HepG2 (cell line): ENCODE data around the gene LSR. TPM values are rescaled to one million over a fixed set of nuclear protein-coding genes. Genes with fewer than 3 reads are reported as not detected.

Source experiments
- ATAC-seq: fragments of 200-7000 bp; cut with Tn5 transposase; 3 replicates; pipeline ENCODE4 v1.9.1; 2020; ENCODE audit warnings: mild to moderate bottlenecking, moderate library complexity
- BruUV-seq: library from RNA; stranded (reverse); fragments of 400-500 nt; replicated peaks from 2 replicates; lab custom pipeline; 2021; lab: Mats Ljungman, UMichigan
- CTCF ChIA-PET: fragments of 300-600 bp; formaldehyde crosslinking; extraction: SDS; loops from one replicate; lab custom pipeline; 2021; ENCODE audit warnings: low total read pairs, inconsistent platforms, low intra/inter-chr PET ratio; lab: Yijun Ruan, JAX
- POLR2A ChIA-PET: fragments of 350-600 bp; sonication (Branson Sonifier 250); formaldehyde crosslinking; loops from one replicate; lab custom pipeline; 2020; ENCODE audit warnings: antibody characterized with exemption, inconsistent platforms; lab: Yijun Ruan, JAX
- DNase-seq: peaks from one replicate; pipeline ENCODE4 v3.0.0-alpha.2; 2015; ENCODE audit warnings: low spot score
- FAIRE-seq: peaks from 3 replicates; lab custom pipeline; 2011; peaks lifted over from hg19 to GRCh38; lab: Jason Lieb, UNC
- H2AFZ ChIP-seq: one replicate; pipeline ENCODE4 v1.6.1; 2011; ENCODE audit warnings: low read length, inconsistent platforms
- H3K27ac ChIP-seq: fragments of 300-600 bp; 3 replicates; pipeline ENCODE4 v1.8.0; 2011; ENCODE audit warnings: mixed run types, mild to moderate bottlenecking, mixed read lengths, low read length, inconsistent platforms; ENCODE audit not compliant: insufficient read depth; ENCODE audit errors: extremely low read length
- H3K27me3 ChIP-seq, 2 experiments: fragments of 200-600 bp in 1 of 2; 2 replicates in 1 of 2; 3 replicates in 1 of 2; pipeline versions ENCODE4 v1.6.0 to v1.8.0; 2011; ENCODE audit warnings: low read length in 2 of 2, mild to moderate bottlenecking in 2 of 2, moderate library complexity in 2 of 2, inconsistent platforms in 1 of 2; ENCODE audit not compliant: insufficient read depth in 2 of 2, control insufficient read depth in 1 of 2
- H3K36me3 ChIP-seq, 2 experiments: fragments of 200-600 bp in 1 of 2; replicated peaks in 1 of 2; 2 replicates in 1 of 2; 3 replicates in 1 of 2; pipeline versions ENCODE4 v1.5.1 to v1.8.0; 2011; ENCODE audit warnings: low read length in 2 of 2, inconsistent platforms in 1 of 2; ENCODE audit not compliant: insufficient read depth in 2 of 2, control insufficient read depth in 1 of 2
- H3K4me1 ChIP-seq: 2 replicates; pipeline ENCODE4 v1.5.1; 2012; ENCODE audit warnings: low read length, inconsistent platforms; ENCODE audit not compliant: insufficient read depth
- H3K4me2 ChIP-seq: 2 replicates; pipeline ENCODE4 v1.6.0; 2011; ENCODE audit warnings: low read depth, low read length, inconsistent platforms
- H3K4me3 ChIP-seq, 3 experiments: fragments of 200-600 bp in 1 of 3; sonication (generic), shearing (Covaris generic) in 1 of 3; replicated peaks in 1 of 3; 2 replicates each; pipeline ENCODE4 v1.5.1; 2011 to 2016; ENCODE audit warnings: low read length in 3 of 3, inconsistent platforms in 2 of 3, low read depth in 2 of 3, mild to moderate bottlenecking in 2 of 3, control low read depth in 1 of 3, mixed read lengths in 1 of 3; ENCODE audit not compliant: insufficient read depth in 1 of 3
- H3K79me2 ChIP-seq: one replicate; pipeline ENCODE4 v1.6.1; 2011; ENCODE audit warnings: low read length, inconsistent platforms; ENCODE audit not compliant: insufficient read depth
- H3K9ac ChIP-seq: 2 replicates; pipeline ENCODE4 v1.6.0; 2011; ENCODE audit warnings: mild to moderate bottlenecking, low read depth, low read length, inconsistent platforms; ENCODE audit not compliant: insufficient read depth
- H3K9me3 ChIP-seq: 2 replicates; pipeline ENCODE4 v1.5.1; 2012; ENCODE audit warnings: mild to moderate bottlenecking, low read length
- H4K20me1 ChIP-seq: 2 replicates; pipeline ENCODE4 v1.6.0; 2011; ENCODE audit warnings: inconsistent platforms, mild to moderate bottlenecking, low read length, moderate library complexity; ENCODE audit not compliant: insufficient read depth
- GRHL1 ChIP-seq: sonication (generic); formaldehyde crosslinking; conservative IDR thresholded peaks from 2 replicates; pipeline ENCODE4 v1.8.0; 2022; ENCODE audit warnings: missing genetic modification reagents
- HOXA9 ChIP-seq: sonication (generic); formaldehyde crosslinking; IDR thresholded peaks from 2 replicates; pipeline ENCODE4 v1.8.1; 2022; ENCODE audit warnings: missing genetic modification reagents, mild to moderate bottlenecking, moderate library complexity, borderline replicate concordance
- PHF20 ChIP-seq: sonication (generic); formaldehyde crosslinking; IDR thresholded peaks from 2 replicates; pipeline ENCODE4 v1.5.0; 2020; ENCODE audit warnings: mild to moderate bottlenecking, missing genetic modification reagents
- PLSCR1 ChIP-seq: sonication (generic); formaldehyde crosslinking; IDR thresholded peaks from 2 replicates; pipeline ENCODE4 v1.5.0; 2020; ENCODE audit warnings: missing genetic modification reagents, mild to moderate bottlenecking, borderline replicate concordance
- RNF2 ChIP-seq: fragments of 450-650 bp; conservative IDR thresholded peaks from 2 replicates; pipeline ENCODE4 v1.6.1; 2016; ENCODE audit warnings: low read depth
- ZBTB46 ChIP-seq: sonication (generic); formaldehyde crosslinking; IDR thresholded peaks from 2 replicates; pipeline ENCODE4 v1.4.0; 2020; ENCODE audit warnings: mild to moderate bottlenecking, missing genetic modification reagents, borderline replicate concordance
- ZBTB7B ChIP-seq: sonication (generic); formaldehyde crosslinking; IDR thresholded peaks from 2 replicates; pipeline ENCODE4 v1.4.0; 2020; ENCODE audit warnings: missing genetic modification reagents
- ZNF343 ChIP-seq: sonication (generic); formaldehyde crosslinking; IDR thresholded peaks from 2 replicates; pipeline ENCODE4 v1.4.0; 2020; ENCODE audit warnings: mild to moderate bottlenecking, missing genetic modification reagents
- ZNF746 ChIP-seq: sonication (generic); formaldehyde crosslinking; IDR thresholded peaks from 2 replicates; pipeline ENCODE4 v1.8.0; 2022; ENCODE audit warnings: mild to moderate bottlenecking, missing genetic modification reagents
- WGBS: methylation state at CpG from one replicate; pipeline ENCODE4 v1.1.6; 2017; ENCODE audit warnings: low lambda C conversion rate; 5-methylcytosine and 5-hydroxymethylcytosine counted together
- in situ Hi-C: cut with HindIII; loops from 2 replicates; pipeline ENCODE4 v1.10.0; 2017; ENCODE audit warnings: low pct_unique_long_range_greater_than_20kb; ENCODE audit not compliant: extremely low pct_ligation_motif_present
- intact Hi-C: fragments of 100-400 bp; cut with micrococcal nuclease; formaldehyde crosslinking; loops from one replicate; pipeline ENCODE4 v1.10.0; 2022; ENCODE audit not compliant: unreplicated experiment
- polyA plus RNA-seq, 8 experiments: library from polyadenylated mRNA; depleted of rRNA in 3 of 8; stranded (reverse) in 7 of 8; unstranded in 1 of 8; fragments of >200 nt; fragmentation: Illumina TruSeq in 4 of 8; extraction: Trizol in 4 of 8; gene quantifications; 2 replicates each; pipeline versions ENCODE4 v1.2.1 to v1.2.3, GENCODE V29; 2011 to 2016; ENCODE audit warnings: low read depth in 4 of 8, missing spikeins in 1 of 8, mixed read lengths in 1 of 8; ENCODE audit not compliant: insufficient read depth in 1 of 8
- total RNA-seq, 5 experiments: library from RNA; depleted of rRNA; stranded (reverse); fragments of >200 nt; fragmentation: Illumina TruSeq; extraction: Trizol; gene quantifications; 2 replicates each; pipeline ENCODE4 v1.2.3, GENCODE V29; 2016; ENCODE audit warnings: low read depth in 1 of 5

LSR gene
- total and polyA plus RNA-seq, 2 of the 13 experiments (the other 11 are each of a cell fraction or from before 2014, with no cell fraction given): 29.2 to 79.2 TPM

- FAIRE-seq: no peak
- Histone ChIP-seq H2AFZ (no peak overlapping the region), H3K27me3 (no peaks in the 10 kb centered on the region), H3K27ac (no peak overlapping the region), H3K4me1 (peaks cover 13% of the 10 kb centered on the region), H3K36me3 (peaks cover 26 to 47% of the 10 kb centered on the region in 2 experiments), H3K4me2 (no peak overlapping the region), H3K79me2 (peaks cover 7% of the 10 kb centered on the region), H3K9me3 (no peaks in the 10 kb centered on the region), H4K20me1 (no peaks in the 10 kb centered on the region), H3K9ac (no peak overlapping the region), H3K4me3 (no peak overlapping the region)
- CTCF ChIA-PET: no interaction called here
- BruUV-seq: no TSS peak
- POLR2A ChIA-PET: interaction anchor here (1.1 to 1.2 kb wide), 2 partner anchors 8 to 42 kb away, joined by 4 read pairs; no protein-coding TSS in a partner anchor
- WGBS: 100% methylated on average over 5 of the region's 5 CpGs
- intact Hi-C loops (no loop called here), in situ Hi-C loops (no loop called here)
- TF ChIP-seq ZBTB46 (CRISPR knock-in tag) (no peak), PLSCR1 (CRISPR knock-in tag) (no peak), PHF20 (CRISPR knock-in tag) (no peak), ZNF746 (CRISPR knock-in tag) (no peak), GRHL1 (no peak), RNF2 (no peak), ZNF343 (CRISPR knock-in tag) (no peak), HOXA9 (no peak), ZBTB7B (no peak)
- DNase-seq: no peak
- no peak for ATAC-seq
Measured at GRCh38 chr19:35274323-35274722, 25.5 kb downstream of the LSR start.
